MCF 10A (cell line): Measurements from ENCODE around the gene CD276. TPM values are rescaled to one million over a fixed set of nuclear protein-coding genes. Genes with fewer than 3 reads are reported as not detected.

Experiments used
- BruUV-seq: library from RNA; stranded (reverse); fragments of 400-500 nt; replicated peaks from 2 replicates; lab custom pipeline; 2021; lab: Mats Ljungman, UMichigan
- CTCF ChIA-PET: fragments of 300-600 bp; sonication (Branson Sonifier 250); formaldehyde crosslinking; extraction: SDS; loops from one replicate; lab custom pipeline; 2021; ENCODE audit warnings: antibody characterized with exemption, inconsistent platforms; lab: Yijun Ruan, JAX
- POLR2A ChIA-PET: fragments of 300-600, 350-650 bp; sonication (Branson Sonifier 250); formaldehyde crosslinking; extraction: SDS; loops from one replicate; lab custom pipeline; 2020; ENCODE audit warnings: antibody characterized with exemption, inconsistent platforms; lab: Yijun Ruan, JAX
- DNase-seq: peaks from one replicate; pipeline ENCODE4 v3.0.0-alpha.2; 2018; ENCODE audit not compliant: unreplicated experiment
- H3K27ac Mint-ChIP-seq: one replicate; pipeline ENCODE4 v1.8.0; 2022; ENCODE audit warnings: mild to moderate bottlenecking, low read depth, mixed read lengths; ENCODE audit not compliant: unreplicated experiment
- H3K27me3 Mint-ChIP-seq: one replicate; pipeline ENCODE4 v1.8.0; 2022; ENCODE audit warnings: mixed read lengths; ENCODE audit not compliant: insufficient read depth, unreplicated experiment
- H3K36me3 Mint-ChIP-seq: one replicate; pipeline ENCODE4 v1.8.0; 2022; ENCODE audit warnings: mild to moderate bottlenecking, moderate library complexity, mixed read lengths; ENCODE audit not compliant: insufficient read depth, unreplicated experiment
- H3K4me1 Mint-ChIP-seq: one replicate; pipeline ENCODE4 v1.8.0; 2022; ENCODE audit warnings: mixed read lengths; ENCODE audit not compliant: insufficient read depth, unreplicated experiment
- H3K4me3 Mint-ChIP-seq: one replicate; pipeline ENCODE4 v1.8.0; 2022; ENCODE audit warnings: mild to moderate bottlenecking, moderate library complexity, mixed read lengths; ENCODE audit not compliant: unreplicated experiment
- H3K9me3 Mint-ChIP-seq: one replicate; pipeline ENCODE4 v1.8.0; 2022; ENCODE audit warnings: mixed read lengths; ENCODE audit not compliant: unreplicated experiment
- CTCF ChIP-seq: fragments of 200-600 bp; IDR thresholded peaks from one replicate; pipeline ENCODE4 v1.8.0; 2022; ENCODE audit warnings: antibody characterized with exemption, mild to moderate bottlenecking; ENCODE audit not compliant: unreplicated experiment
- intact Hi-C: fragments of 100-400 bp; cut with micrococcal nuclease; formaldehyde crosslinking; loops from 2 replicates; pipeline ENCODE4 v1.14.1; 2022
- total RNA-seq: library from RNA; stranded (reverse); gene quantifications from 2 replicates; pipeline ENCODE4 v1.2.3, GENCODE V29; 2022

Gene CD276
- total RNA-seq, 1 experiment from 2014 or later: 52.8 TPM

- peak; percentile 69 for TF ChIP-seq CTCF
- CTCF ChIA-PET: interaction anchor here (0.6 to 14.5 kb wide), 37 partner anchors 9 to 1300 kb away, joined by 3 to 308 read pairs (median 4); partner anchors contain the start of gene NPTN
- no TSS peak for BruUV-seq
Measured at GRCh38 chr15:73704869-73705645, 20.9 kb downstream of the CD276 start.

GRCh38 chr15:73708691-73709090 lies 24.5 kb downstream of the CD276 start:
- Mint-ChIP-seq H3K36me3 (peaks cover 32% of the 10 kb centered on the region), H3K27ac (no peak overlapping the region), H3K27me3 (no peaks in the 10 kb centered on the region), H3K9me3 (no peaks in the 10 kb centered on the region), H3K4me1 (no peaks in the 10 kb centered on the region), H3K4me3 (no peak overlapping the region)
- BruUV-seq: no TSS peak
- POLR2A ChIA-PET: no interaction called here
- DNase-seq: no peak
- CTCF ChIA-PET: interaction anchor here (3.8 kb wide), 1 partner anchor 9 kb away, joined by 15 read pairs; no protein-coding TSS in a partner anchor
- TF ChIP-seq CTCF: no peak
- intact Hi-C loops: no loop called here

More at GRCh38 chr15:73704869-73705645, 20.9 kb downstream of the CD276 start:
- Mint-ChIP-seq H3K27ac (peak overlapping the region; percentile 29), H3K9me3 (no peaks in the 10 kb centered on the region), H3K4me3 (no peak overlapping the region), H3K27me3 (no peaks in the 10 kb centered on the region), H3K36me3 (peaks cover 28% of the 10 kb centered on the region), H3K4me1 (peaks cover 5% of the 10 kb centered on the region)
- peak; percentile 66 for DNase-seq
- intact Hi-C loops: loop anchor here (1.0 to 5.0 kb wide), 4 partner anchors 28 to 202 kb away; no protein-coding TSS in a partner anchor
- POLR2A ChIA-PET: interaction anchor here (1.2 kb wide), 1 partner anchor 21 kb away, joined by 3 read pairs; no protein-coding TSS in a partner anchor

GRCh38 chr15:73709241-73709640 lies 25.1 kb downstream of the CD276 start:
- BruUV-seq: no TSS peak
- intact Hi-C loops: no loop called here
- POLR2A ChIA-PET: no interaction called here
- TF ChIP-seq CTCF: no peak
- Mint-ChIP-seq H3K4me3 (no peak overlapping the region), H3K9me3 (no peaks in the 10 kb centered on the region), H3K27ac (no peak overlapping the region), H3K36me3 (peaks cover 32% of the 10 kb centered on the region), H3K27me3 (no peaks in the 10 kb centered on the region), H3K4me1 (no peaks in the 10 kb centered on the region)
- CTCF ChIA-PET: interaction anchor here (3.8 kb wide), 1 partner anchor 9 kb away, joined by 15 read pairs; no protein-coding TSS in a partner anchor
- no peak for DNase-seq

GRCh38 chr15:73709686-73710085 lies 25.5 kb downstream of the CD276 start:
- H3K36me3 Mint-ChIP-seq: peaks cover 29% of the 10 kb centered on the region
- BruUV-seq: no TSS peak
- ChIA-PET CTCF (interaction anchor here (0.6 to 3.8 kb wide), 2 partner anchors 10 to 197 kb away, joined by 3 to 15 read pairs; no protein-coding TSS in a partner anchor), POLR2A (no interaction called here)
- no peak for TF ChIP-seq CTCF
- no peaks in the 10 kb centered on the region for H3K9me3 Mint-ChIP-seq
- no peak overlapping the region for H3K4me3 Mint-ChIP-seq
- DNase-seq: no peak
- H3K27ac Mint-ChIP-seq: no peak overlapping the region
- no peaks in the 10 kb centered on the region for H3K27me3 Mint-ChIP-seq
- no peaks in the 10 kb centered on the region for H3K4me1 Mint-ChIP-seq
- intact Hi-C loops: no loop called here
